HG03354 (cell line): ENCODE data around the gene C8G.

Source experiments
- ATAC-seq: cut with Tn5 transposase; IDR thresholded peaks from one replicate; pipeline ENCODE4 v1.9.1; 2021; ENCODE audit warnings: mild to moderate bottlenecking; ENCODE audit not compliant: unreplicated experiment, poor library complexity, severe bottlenecking

C8G gene

DNA sequence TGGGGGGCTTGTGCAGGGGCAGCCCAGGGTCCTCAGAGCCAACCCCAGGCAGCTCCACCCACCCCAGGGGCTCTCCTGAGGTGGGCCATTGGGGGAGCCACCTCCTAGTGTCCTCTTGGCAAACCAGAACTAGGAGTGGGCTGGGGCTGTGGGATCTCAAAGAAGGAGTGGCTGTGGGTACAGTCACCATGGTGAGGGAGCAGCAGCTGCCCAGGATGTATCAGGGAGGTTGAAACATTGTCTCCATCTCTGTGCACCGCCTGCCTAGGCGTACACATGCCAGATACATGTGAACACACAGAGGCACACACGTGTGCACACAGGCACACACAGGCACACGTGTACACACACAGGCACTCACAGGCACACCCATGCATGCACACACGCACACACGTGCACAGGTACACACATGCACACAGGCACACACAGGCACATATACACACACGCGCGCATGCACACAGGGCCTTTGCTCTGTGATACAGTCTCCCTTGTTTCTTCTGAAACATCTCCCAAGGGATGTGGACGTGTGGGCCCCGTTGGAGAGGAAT, 17.7 kb downstream of the C8G start:
- no peak for ATAC-seq

DNA sequence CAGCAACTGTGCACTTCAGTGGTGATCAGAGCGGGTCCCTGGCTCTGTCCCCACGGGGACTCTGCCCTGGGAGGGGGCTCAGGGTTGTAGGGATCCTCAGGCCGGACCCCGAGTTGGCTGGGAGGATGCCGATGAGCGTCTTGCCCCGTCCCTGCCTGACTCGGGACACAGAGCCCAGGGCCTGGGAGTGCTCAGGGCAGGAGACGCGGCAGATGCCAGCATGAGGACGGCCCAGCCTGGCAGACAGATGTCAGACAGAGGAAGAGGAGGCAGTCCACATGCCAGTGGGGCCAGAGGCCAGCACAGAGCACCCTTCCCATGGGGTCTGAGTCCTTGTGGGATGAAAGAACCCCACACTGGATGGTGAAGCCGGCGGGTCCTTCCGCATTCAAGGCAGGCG, 18.3 kb downstream of the C8G start:
- no peak for ATAC-seq

DNA sequence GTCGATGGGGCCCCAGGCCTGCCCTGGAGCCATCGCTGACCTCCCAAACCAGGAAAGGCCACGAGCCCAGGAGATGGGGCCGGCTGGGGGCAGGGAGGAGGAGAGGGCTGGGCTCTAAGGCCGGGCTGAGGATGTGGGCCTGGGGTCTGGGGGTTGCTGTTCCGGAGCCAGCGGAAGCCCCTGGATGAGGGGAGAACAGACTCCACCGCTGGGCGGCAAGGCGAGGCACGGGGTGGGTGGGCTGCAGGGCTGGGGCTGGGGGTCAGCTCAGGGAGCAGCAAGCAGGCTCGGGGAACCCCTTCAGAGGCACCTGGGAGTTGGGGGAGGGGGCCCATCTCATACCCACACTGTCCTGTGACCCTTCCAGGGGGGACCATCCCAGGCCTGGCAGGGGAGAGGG, 18.7 kb downstream of the C8G start:
- ATAC-seq, result no peak

DNA sequence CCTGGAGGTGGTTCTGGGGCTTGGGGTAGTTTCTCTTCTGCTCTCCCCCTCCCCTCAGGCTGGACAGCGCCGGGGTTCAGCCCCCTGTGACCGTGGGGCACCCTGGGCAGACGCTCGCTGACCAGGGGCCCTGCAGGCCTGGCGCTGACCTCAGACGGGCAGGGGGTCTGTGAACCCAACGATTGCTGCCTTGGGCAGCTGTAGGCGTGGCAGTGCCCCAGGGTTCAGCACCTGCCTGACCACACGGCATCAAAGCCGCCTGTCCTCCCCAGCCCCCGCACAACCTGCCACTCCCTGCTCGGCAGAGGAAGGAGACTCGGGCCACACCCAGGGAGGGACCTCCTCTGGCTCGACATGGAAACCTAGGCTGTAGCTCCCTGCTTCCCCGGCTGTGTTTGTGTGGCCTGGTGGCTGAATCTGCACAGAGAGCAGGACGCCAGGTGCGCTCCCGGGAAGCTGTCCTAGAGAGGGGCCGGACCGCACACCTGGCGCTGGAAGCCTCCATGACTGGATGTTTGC, 19.2 kb downstream of the C8G start:
- ATAC-seq, result no peak

DNA sequence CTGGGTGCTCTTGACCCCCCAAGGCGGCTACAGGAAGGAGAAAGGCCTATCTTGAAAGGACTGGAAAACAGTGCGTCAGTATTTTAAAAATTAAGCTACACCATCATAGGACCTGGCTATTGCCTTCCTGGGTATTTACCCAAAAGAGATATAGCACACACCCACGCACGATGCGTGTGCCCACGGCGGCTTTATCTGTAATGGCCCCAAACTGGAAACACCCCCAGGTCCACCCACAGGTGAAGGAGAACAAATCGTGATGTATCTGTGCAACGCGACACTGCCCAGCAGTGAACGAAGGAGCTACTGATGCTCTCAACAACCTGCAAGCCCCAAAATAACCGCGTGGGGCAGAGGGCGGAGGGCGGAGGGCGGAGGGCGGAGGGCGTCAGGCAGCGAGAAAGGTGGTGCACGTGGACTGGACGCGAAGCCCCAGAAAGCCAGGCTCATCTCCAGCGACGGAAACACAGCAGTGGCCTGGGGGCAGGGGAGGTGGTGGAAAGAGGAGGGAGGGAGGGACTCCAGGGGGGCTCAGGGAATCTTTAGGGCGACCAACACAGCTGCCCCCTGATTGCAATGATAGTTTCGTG, 19.9 kb downstream of the C8G start:
- ATAC-seq, result no peak

DNA sequence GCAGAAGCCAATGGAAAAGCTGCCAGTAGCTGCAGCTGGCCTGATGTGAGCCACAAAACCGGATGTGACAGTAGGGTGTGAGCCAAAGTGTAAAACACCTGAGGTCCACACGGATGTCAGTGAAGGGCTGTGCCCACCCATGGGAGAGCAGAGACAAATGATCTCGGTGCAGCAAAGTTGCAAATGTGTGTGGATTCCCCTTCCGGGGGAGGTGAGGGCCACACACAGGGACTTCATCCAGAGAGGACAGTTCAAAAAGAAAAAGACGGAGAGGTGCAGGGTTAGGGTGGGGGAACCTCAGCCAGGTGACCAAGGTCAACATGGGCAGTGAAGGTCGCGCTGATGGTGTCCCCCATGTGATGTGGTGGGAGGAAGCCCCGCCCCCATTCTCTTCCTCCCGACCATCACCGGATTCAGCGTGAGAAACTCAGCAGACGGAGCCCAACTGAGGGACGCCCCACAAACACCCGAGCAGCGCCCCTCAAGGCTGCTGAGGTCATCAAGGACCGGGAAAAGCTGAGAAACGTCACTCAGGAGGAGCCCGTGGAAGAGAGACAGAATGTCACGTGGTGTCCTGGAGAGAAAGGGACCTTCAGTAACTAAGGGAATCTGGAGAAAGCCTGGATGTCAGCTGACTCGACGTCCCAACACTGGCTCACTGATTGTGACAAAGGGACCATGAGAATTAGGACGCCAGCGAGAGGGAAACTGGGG, 20.9 kb downstream of the C8G start:
- no peak for ATAC-seq

DNA sequence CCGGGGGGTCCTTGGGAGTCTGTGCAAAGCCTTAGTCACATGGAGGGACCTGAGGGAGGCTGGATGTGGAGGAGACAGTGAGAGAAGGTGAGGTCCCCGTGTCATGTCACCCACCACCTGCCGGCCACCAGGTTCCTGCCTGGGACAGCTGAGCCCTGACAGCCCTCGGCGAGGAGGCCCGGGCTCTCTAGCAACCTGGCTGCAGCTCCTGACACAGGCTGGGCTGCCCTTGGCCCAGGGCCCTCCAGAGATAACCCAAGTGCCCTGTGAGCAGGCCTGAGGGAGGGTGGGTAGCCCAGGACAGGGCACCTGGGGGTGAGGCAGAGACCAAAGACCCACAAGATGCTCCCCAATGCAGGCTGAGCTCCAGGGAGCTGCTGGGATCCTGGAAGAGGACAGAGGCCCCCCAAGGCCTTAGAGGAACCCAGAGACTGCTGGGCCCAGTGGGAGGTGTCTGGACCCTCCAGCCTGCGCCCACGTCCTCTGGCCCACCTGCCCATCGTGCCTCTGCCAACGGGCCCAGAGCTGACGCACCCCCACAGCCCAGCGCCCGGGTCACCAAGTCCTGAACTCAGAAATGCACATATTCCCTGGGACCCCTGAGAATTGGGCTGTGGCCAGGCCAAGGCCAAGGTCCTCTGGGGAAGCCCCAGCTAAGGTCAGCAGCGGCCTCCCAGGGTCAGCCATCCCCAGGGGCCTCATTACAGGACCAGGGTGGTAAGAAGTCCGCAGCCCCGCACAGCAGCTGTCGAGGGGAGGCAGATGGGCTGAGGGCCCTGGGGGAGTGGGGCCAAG, 23.5 kb downstream of the C8G start:
- ATAC-seq, result no peak

DNA sequence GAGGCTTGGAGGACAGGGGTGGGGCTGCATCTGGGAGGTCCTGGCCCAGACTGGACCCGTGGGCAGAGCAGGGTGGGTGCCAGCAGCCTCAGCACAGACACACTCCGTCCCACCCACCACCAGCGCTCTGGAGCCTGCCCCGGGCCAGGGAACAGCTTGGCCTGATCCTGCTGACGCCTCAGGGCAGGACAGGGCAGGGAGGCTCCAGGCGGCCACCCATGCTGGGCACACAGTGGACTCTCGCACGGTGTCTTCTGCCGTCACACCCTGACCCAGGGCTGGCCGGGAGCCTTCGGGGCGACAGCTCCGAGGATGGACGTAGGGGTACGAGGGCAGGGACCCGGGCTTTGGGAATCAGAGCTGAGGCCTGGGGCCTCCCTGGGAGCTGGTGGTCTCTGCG, 24.1 kb downstream of the C8G start:
- no peak for ATAC-seq

DNA sequence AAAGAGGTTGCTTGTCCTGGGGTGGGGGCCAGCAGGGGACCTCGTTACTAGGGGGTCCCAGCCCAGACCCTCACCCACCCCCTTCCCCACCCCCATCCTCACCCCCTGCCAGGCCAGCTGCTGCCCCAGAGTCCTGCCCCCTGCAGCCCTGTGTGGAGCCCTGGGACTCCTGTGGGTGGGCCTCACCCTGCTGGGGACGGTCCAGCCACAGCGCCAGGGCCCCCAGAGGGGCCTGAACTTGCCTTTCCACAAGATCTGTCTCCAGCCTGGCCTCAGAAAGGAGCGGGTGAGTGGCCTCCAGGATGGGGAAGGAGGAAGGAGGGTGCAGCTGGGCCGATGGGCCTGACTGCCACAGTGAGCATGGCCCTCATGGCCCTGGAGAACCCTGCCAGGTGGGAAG, 24.7 kb downstream of the C8G start:
- ATAC-seq, result no peak

DNA sequence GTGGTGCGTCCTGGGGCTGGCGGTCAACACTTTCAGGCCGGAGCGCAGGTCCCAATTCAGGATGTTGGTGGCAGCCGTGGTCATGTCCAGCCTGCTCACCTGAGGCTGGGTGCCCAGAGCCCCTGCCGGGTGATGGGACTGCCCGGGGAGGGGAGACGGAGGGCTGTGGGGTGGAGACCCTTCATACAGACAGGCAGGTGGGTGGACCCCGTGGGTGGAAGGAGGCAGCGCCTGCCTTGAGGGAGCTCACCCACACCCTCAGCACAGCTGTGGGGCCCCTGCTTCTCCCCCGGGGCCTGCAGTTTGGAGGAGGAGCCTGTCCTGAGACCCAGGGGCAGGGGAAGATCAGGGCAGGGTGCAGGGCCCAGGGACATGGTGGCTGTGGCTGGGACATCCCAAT, 25.3 kb downstream of the C8G start:
- ATAC-seq, result no peak

DNA sequence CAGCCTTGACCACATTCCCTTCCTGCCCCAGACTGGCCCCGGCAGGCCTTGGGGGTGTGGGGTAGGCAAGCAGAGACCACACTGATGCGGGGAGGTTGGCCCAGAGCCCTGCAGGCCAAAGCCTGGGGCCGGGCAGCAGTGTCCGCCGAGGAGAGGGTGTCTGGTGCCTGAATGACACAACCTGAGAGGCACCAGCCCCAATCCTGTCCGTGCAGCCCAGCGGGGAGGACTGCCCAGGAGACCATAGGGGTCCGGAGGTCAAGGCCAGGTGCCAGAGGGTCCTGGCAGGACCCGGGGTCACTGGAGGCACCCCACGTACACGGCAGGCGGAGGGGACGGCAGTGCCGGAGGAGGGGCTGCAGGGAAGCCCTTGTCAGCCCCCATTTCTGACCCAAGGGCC, 26.7 kb downstream of the C8G start:
- no peak for ATAC-seq

DNA sequence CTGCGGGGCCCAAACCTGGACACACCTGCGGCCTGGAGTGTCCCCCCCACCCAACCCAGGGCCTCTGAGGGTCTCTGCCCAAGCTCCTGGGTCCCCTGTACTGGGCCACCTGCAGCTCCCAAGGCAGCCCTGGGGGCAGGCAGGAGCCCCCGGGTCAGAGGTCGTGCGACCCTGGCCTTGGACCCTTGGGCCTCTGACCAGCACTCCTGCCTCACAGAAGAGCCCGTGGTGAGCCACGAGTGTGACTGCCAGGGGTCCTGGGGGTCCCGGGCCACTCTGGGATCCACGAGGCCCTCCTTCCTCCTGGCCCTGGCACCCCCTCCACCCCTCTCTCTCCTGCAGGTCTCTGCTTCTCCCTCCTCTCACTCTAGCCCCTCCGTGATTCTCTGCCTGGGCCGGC, 27.3 kb downstream of the C8G start:
- no peak for ATAC-seq

DNA sequence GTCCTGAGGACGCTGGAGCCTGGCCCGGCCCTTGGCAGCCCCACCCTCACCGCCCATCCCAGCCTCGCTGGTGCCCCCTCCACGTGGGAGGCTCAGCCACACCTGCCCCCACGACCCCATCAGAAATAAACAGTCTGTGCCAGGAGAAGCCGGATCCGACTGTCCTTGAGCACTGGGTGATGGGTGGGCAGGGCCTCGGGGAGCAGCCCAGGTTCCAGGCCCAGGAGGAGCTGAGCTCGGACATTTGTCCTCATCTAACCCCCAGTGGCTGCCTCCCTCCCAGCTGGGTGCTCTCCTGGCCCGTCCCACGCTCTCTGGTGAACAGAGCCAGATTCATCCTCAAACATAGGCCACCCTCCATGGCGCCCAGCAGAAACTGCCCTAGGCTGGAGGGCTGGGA, 27.7 kb downstream of the C8G start:
- ATAC-seq, result no peak

DNA sequence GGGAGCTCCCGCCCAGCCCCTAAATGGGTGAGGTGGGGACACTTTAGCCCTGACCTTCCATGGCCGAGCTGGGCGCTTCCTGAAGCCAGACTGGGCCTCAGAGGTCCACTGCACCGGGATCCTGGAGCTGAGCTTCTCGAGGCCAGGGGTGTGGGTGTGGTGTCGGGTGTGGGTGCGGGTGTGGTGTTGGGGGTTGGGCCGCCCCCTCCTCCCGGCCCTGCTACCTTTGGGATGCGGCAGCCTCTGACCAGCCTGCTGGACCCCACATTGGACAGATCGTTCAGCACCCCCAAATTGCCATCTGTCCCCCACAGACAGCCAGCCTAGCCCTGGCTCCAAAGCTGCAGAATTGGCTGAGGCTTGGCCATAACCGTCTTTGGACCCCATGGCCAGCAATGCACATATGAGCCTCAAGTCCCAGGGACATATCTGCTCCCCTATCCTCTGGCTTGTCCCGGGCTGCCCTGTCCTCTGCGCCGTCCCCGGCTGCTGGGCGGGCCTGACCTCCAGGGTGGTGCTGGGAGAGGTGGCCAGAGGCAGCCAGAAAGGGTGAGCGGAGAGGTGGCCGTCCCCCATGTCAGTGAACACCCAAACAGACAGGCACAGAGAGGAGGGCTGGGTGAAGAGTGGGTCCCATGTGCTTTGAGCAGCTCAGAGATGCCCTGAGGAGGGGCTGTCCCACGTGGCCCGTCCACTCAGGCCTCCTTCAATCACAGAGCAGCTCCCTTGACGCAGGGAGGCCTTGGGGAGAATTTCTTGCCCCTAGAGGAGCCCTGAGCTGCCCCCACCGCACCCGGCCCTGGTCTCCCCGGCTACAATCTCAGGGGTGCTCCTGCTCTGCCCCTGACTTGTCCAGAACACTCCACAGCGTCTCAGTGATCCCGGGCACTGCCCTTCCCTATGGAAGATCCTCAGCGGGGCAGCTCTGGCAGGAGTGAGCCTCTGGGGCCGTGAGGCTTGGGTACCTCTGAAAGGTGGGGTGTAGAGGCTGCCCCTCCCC, 28.9 kb downstream of the C8G start:
- ATAC-seq, result no peak

DNA sequence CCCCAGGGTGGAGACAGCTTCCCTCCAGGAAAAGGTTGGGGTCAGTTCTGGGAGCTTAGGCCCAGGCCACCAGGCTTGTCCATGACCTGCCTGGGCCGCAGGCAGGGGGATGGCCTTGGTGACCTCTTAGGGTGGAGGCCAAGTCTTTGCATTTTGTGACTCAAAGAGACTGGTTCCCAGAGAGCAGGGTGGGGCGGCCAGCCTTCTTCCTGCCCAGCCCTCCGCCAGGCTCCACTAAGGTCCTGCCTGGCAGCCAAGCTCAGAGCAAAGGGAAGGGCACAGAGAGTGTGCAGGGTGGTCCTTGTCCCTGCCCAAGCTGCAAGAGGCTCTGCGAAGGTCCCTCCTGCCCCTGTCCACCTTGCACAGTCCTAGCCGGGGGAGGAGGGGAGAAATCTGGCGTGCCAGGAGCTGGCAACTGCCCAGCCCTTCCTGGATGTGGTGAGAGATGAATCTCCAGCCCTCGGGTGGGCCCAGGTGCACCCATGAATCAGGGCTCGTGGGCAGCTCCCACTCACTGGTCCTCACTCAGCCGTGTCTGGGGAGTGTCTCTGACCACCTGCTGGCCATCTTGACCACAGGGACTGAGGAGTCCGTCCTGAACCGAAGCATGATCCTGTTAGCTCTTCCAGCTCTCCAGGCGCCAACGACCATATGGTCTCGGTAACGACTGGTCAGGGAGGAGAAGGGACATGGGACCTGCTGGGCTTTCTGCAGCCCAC, 29.9 kb downstream of the C8G start:
- ATAC-seq, result no peak

DNA sequence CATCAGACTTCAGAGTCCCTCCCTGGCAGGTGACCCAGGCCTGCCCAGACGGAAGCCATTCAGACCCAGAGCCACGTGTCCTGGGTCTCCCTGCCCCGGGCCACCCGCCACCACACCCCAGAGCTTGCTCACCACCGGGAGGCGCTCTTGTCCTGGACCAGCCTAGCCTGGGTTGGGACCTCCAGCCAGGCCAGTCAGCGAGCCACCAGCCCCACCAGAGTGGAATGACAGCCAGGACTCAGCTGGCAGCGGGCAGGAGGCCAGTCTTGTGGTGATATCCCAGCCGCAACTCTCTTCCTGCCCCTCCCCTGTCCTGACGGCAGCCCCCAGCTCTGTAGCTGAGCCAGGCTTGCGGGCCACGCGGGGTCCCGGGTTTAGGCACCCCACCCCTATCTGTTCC, 30.6 kb downstream of the C8G start:
- no peak for ATAC-seq

DNA sequence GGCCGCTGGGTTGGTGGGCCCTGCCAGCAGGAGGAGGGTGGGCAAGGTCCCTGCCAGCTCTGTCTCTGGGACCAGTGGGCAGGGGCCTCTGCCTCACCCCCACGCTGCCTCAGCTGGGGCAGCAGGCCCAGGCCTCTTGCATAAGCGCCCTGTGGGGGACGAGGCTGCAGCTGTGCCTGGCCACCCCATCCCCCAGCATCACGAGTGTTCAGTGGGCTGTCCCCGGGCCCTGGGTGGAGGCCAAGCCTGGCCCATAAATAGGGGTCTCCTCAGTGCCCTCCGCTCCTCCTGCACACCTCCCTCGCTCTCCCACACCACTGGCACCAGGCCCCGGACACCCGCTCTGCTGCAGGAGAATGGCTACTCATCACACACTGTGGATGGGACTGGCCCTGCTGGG, 32.2 kb downstream of the C8G start, which contains the start of gene PTGDS:
TSS of gene PTGDS (plus strand) at position 282 of the 400 bp plus-strand sequence. CDS start at position 357, 75 bp downstream.
- ATAC-seq, result no peak

DNA sequence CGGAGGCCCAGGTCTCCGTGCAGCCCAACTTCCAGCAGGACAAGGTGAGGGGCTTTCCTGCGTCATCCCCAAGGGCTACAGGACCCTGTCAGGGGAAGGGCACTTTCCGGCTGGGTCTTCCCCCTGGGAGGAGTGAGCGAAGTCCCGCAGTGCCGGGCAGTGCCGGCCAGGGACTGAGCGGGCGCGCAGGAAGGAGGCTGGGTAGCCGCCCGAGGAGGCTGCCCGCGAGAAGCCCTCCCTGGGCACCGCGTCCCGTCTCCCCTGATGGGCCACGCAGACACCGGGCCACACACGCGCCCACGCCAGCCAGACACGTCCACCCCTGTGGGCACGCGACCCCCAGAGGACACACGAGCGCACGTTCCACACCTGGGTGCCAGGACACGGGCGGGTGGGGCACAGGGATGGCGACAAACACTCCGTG, 32.6 kb downstream of the C8G start:
- no peak for ATAC-seq
